T follicular helper cell (primary cell): ENCODE results near the gene DUSP10.

Experiments used
- DNase-seq: peaks from one replicate; pipeline ENCODE4 v3.0.0-alpha.2; 2020; ENCODE audit warnings: low read depth

Gene DUSP10

DNA sequence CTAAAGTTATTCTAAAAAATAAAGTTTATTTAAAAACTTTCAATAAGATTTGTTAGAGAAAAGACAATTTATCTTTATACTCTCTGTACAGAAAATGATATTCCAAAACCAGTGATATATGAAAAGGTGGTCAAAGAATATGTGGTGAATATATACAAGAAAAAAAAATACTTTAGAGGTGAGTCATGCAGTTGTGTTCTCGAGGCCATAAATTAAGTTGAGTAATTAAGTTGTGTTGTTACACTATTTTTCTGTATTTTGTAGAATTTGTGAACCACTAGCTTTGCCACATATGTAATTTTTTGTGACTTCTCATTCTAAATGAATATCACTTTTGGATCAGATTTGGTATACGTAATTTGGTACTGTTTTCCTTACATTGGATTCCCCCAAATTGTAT, 23.6 kb upstream of the DUSP10 start:
- DNase-seq, result no peak

DNA sequence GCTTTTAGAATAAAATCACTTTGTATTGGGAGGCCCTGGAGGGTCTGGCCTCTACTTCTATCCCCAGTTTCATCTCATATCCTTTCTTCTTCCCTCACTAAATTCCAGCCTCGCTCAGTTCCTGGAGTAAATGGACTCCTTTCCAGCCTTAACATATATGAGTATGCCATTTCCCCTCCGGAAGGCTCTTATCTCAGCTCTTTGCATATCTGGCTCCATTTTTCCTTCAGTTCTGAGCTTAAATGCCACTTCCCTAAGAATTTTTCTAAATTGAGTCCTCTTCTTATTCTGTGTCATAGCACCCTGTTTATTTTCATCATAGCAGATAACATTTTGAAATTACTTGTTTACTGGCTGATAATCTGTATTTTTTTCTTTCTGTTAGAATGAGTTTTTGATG, 20.2 kb upstream of the DUSP10 start:
- DNase-seq, result no peak

DNA sequence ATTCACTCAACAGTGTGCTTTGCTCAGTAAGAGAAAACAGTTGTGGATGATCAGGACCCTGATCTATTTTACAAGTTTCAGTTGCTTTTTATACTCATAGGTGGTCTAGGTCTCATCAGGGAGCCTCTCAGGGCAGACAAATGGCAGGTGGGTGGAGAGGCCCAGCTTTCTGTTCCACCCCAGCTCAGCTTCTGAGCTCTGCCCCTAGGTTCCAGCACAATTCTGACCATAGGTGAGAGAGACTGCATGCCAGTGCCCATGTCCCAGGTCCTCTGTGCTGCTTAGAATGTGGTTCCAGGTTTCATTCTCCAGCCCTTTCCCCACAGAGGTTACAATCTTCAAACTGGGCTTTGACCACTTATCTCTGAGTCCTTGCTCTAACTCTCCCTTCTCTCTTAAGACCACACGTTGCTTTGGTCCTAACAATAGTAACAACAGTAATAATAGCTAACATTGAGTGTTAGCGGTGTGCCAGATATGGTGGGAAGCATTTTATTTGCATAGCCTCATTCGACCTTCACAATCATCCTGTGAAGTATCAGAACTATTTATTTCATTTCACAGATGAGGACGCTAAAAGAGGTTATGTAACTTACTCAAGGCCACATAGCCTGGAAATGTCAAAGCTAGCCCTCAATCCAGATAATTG, 19.6 kb upstream of the DUSP10 start:
- DNase-seq, result no peak

DNA sequence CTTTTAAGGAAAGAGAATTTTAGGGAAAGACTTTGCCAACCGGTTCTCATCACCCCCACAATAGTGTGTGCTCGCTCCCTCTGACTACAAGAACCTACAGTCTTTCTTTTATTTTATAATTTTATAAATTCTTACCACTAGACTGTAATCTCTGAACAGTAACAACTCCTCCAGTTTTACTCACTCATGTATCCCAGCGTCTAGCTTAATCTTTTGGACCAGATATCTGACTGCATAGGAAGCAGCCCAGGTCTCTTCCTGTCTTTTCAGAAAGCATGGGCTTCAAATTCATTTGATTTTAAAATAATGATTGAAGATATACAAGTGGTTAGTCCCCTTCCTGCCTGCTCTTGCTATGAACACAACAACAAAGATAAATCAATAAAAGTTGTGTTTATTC, 19.0 kb upstream of the DUSP10 start:
- DNase-seq, result no peak

DNA sequence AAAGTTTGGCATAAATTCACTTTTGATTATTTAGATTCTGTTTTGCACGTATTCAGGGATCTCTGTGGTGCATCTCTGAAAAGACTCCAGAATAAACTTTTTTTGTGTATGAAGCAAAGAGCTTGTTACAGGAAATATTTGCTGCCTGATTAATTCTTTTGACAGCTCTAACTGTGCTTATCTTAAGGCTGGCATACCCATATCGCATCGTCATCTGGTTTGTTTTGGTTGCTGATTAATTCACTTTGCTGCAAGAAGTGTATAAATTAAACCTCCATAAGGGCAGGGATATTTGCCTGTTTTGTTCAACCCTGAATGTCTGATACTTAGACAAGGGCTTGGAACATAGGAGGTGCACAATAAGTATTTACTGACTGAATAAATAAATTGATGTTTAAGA, 17.5 kb upstream of the DUSP10 start:
- no peak for DNase-seq

DNA sequence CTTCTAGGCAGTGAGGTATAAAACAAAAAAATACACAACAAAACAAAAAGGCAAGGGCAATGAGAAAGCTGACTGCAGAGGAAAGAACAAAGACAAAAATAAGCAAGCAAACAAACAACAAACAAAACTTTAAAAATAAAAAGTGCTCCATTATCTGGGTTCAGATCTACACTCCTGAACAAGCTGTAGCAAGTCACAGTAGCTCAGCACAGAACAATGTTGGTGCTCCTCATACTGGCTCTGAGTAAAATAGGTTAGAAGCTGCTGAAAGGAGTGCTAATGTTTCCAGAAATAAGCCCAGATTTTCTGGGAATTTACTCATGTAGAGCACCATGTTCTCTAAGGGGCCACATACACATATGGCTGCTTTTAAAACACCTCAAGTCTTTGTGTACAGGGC, 16.6 kb upstream of the DUSP10 start:
- DNase-seq, result no peak

DNA sequence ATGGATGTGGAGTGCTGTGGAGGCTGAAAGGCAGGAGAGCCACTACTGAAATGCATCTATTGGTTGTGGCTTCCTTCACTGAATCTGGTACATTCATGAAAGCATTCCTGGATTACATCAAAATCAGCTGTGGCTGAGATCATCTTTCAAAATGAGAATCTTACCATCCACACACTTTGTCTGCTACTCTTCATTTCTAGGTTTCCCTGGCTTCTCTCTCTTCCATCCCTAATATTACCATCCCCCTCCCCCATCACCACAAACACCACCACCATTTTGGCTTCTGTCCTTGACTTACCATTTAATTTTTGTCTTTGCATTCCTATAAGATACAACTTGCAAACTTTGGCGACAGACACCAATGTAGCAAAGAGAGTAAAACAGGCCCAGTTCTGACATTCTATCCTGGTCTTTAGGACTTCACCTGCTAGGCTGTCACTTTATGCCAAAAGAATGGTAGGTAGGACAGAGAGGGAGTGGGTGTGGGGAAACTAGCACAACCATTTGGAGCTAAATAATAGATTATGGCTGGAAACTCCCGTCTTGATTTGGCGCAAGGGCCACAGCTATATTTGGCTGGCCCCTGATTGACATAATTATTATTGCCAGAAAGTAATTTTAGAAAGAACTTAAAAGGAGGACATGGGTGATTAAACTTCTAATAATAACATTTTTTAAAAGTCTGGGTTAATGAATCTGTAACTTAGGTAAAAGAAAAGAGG, 15.1 kb upstream of the DUSP10 start:
- DNase-seq, result no peak

DNA sequence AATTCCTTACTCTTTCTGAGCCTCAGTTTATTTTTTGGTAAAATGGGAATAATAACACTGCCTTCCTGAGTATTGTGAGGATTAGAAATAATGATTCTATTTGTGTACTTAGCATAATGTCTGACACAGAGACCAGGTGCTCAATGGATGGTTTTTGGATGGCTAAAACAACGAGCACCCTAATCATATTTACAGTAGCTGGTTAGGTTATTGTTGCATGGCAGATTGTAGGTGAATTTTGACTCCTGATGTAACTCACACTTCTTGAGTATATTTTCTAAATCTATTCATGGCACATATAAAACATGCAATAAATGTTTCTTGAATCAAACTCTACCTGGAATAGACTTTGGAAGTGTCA, 11.9 kb upstream of the DUSP10 start:
- no peak for DNase-seq

DNA sequence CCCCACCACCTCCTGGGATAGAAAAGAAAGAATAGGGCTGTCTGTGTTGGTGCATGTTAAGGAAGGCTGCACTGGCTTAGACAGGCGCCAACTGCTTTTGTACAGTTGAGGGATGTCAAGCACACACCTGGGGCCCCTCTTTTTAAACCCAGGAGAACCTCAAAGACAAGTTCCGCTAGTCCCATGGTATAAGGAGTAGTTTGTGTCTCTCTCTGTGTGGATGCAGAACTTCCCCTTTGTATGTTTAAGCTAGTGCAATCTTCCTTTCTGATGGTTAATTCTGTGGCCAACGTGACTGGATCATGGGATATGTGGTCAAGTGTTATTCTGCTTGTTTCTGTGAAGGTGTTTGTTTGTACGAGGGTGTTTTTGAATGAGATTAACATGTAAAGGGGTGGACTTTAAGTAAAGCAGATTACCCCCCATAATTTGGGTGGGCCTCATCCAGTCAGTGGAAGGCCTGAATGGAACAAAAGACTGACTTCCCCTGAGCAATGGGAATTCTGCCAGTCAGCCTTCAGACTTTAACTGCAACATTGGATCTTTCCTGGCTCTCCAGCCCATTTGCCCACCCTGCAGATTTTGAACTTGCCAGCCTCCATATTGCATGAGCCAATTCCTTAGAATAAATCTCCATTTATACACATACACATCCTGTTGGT, 9.5 kb upstream of the DUSP10 start:
- no peak for DNase-seq

DNA sequence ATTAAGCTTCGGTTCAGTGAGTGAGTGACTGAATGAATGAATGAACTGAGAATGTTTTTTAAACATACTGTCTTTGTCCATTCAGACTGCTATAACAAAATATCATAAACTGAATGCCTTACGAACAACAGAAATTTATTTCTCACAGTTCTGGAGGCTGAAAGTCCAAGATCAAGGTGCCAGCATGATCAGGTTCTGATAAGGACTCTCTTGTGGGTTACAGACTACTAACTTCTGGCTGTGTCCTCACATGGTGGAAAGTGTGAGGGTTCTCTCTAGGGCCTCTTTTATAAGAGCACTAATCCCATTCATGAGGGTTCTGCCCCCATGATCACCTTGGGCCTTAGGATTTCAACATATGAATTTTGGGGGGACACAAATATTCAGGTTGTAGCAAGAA, 7.1 kb upstream of the DUSP10 start:
- no peak for DNase-seq

DNA sequence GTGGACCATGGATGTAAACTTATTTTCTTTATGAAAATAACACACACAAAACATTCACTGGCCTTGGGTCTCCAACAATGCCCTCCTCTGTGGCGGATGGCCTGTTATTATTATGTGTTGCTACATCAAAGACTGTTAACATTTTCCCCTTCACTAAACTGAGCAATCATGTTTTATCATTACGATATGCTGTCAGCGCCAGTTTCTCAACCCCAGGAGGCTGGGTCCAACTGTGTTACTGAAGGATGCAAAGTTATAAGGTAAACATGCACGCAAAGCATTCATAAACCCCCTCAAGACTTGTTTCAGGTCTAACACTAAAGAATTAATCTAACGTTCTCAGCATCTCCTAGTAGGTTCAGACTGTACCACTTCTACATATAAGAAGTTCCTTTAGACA, 6.0 kb upstream of the DUSP10 start:
- no peak for DNase-seq

DNA sequence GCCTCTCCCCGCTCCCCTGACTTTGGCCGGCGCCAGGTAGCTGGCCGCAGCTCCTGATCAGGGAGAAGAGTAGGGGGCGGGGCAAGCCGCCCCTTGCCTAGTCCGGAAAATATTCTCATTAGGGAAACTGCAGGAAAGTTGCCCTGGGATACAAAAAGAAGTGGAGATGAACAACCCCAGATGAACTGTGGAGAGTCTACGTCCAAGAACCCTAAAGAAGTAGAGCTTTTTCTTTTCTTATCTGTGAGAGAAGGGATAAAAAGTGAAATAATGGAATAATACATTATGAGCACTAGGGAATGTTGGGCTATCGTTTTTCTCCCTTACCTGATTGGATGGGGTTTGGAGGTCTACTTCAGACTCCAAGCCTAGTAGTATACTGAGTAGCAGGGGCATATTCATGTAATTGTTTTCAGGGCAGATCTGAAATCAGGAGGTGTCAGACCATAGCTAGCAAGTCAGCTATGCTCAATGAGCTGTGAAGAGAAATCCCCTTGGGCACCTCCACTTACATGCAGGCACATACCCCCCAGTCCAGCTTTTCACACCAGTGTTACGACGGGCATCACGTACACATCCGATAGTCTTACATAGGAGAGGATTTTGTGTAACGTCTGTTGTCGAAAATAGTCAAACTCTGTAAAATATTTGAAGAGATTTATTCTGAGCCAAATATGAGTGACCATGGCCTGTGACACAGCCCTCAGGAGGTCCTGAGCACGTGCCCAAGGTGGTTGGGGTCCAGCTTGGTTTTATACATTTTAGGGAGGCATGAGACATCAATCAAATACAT, 1.7 kb upstream of the DUSP10 start:
- DNase-seq, result no peak

DNA sequence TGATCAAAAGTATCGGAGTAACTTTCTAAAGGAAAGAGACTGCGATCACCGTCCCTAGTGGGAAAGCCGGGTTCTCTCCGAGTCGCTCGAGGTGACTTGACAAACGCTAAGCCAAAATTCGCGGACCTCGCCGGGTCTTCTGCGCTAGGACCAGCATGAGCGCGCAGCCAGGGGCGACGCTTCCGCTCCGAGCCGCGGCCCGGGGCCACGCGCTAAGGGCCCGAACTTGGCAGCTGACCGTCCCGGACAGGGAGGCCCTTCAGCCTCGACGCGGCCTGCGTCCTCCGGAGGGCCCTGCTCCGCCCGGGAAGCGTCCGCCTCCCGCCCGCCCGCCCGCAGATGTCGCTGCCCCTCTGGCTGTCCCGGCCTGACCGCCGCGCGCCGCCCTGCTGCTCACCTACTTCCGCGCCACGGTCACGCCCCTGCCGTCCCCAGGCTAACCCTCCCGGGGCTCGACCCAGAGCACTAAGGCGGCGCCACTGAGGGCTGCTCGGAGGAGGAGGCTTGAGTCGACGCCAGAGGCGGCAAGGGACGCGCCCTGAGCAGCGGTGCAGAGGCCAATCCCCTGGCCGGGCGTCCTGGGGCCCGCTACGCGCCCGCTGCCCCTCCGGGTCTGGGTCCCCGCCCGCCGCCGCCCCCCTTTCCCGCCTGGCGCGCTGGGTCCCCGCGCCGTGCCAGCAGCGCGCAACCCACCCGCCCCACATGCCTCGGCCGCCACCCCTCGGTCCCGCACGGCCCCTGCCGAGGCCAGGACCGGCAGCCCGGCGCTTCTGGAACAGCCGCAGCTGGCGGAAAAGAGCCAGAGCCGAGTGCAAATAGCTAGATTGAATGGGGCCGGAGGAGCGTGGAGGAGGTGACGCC, 896 bp upstream of the DUSP10 start:
- peak; percentile 59 for DNase-seq

DNA sequence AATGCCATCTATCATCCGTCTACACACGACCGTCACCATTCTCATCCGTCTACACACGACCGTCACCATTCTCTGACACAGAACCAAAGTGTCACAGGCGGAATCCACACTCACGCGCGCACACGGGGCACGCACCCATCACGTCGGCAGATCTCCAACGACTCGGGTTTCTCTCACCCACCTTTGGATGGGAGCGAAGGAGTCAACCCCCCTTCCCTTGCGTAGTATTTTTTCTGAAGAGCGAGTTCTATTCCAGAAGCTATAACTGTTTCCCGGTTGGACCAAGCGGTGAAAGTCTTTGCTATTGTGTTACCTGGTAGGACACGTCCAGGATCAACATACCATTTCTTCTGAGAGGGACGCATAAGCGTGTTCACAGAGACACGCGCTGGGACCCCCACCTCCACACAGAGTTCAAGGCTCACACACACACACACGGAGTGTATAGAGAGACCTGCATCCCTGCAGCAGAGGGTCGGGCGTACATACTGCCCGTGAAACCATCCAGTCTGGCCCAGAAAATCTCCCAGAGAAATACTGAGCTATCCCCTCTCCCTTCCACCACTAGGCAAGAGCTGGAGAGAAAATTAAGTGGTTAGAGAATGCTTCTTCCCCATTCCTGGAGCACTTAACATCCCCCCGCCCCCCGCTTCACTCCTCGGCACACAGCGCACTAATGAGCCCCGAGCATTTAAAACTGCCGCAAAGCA, 741 bp downstream of the DUSP10 start:
- no peak for DNase-seq

DNA sequence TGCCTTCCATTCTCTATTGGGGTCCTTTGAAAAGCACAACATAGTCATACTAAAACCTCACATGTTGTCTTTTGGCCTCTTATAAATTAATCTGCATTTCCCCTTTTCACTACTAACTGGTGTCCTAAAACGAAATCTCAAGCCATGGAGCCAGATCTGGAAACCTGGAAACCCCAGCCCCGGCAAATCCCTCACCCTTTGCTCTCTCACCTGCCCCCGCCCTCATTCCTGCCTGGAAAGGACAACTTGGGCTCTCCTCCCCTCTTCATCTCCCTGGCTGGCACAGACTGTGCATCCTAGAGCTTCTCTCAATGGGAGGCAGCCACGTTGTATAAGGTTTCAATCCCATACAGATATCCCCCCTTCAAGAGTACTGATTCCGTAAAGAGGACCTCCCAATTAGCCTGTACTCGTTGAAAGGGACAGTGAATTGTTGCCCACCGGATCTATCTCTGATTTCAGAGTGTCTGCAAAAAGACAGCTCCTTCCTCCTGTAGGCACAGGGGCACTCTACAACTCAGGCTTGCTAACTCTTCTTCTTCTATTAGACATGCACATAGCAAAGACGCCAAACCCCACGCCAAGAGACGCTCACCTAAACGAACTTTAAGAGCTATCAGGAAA, 1.4 kb downstream of the DUSP10 start:
- no peak for DNase-seq

DNA sequence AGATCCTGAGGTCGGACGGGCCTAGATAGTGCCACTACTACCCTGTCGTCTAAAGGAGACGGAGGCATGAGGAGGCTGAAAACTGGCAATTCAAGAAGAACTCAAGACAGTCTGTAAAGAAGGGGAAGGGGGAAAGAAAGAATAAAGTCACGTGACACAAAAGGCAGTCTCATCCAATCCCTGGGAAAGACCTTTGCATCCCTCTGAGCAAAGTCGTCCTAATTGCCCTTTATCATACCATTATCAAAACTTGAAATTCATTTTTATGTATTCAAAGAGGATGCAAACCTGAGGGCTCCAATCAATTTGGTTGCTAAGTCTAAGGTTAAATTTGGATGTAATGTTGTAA, 2.2 kb downstream of the DUSP10 start:
- DNase-seq, result no peak

DNA sequence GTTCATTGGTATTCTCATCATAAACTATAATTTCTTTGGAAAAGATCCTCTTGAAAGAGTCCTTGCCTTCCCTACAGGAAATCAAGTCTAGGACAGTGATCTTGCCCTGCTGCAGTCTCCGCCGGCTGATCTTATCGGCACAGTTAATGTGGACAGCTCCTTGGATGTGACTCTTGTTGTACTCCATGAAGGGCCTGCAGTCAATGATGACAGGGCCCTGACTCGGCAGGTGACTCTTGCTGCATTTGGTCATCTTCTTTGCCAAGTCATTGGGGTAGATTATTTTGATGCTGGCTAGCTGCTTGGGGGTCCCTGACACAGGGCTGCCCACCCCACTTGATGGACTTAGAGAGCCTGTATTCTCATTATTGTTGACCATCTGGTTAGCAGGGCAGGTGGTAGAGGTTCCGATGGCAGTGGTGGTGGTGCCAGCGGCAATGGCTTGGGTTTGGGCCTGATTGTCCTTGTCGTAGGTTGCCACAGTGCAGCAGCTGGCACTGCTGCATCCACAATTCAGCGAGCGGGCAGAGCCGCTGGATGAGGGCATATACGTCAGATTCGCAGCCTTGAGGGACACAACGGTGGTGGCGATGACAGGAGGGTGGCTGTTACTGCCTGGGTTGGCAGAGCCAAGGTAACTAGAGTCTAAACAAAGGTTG, 2.7 kb downstream of the DUSP10 start:
- DNase-seq, result no peak

DNA sequence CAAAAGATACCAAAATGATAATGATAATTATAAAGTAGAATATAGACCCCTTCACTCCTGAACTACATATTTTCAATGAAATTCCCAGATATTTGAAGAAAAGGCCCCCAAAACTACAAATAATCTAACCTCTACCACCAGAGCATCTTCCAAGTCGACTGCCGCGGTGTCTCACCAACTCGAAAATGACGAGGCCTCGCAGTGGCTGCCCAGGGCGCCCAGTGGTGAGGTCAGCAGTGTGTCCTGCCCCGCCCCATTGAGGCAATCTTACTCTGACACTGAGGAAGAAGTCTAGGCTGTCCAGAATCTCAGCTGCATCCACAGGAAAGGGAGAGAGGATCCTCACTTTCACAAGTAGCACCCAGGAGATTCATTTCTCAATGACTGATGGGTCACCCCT, 5.2 kb downstream of the DUSP10 start:
- no peak for DNase-seq

DNA sequence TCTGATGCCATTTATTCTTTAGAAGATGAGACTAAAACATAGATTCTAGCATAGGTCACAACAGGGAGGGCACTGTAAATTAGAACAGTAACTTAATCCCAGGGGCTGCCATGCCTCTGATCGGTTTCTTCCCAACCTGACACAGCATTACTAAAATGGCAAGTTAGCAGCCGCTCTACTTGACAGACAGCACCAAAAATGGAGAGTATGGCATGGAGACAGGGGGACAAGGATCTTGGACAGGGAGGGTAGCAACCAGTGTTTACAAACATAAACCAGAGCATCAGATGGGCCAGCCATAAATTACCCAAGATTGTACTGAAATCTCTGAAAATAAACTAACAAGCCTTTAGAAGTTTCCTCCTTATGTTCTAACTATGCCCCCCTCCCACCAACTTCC, 5.9 kb downstream of the DUSP10 start:
- no peak for DNase-seq

DNA sequence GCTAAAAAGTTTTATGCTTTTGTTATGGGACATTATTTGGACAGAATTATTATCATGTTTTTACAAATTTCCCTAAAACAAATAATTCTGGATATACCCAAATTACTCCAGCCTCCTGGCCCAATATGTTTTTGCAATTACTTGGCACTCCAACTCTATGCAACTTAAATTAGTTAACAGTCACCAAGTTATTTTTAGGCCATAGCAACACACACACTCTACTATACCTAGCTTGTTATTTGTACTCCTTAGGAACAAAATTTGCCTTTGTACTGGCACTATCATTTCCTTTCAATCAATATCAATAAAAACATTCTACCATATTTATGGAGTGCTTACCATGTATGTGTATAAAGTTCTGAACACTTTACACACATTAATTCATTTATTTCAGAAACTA, 7.7 kb downstream of the DUSP10 start:
- no peak for DNase-seq
